ENCODE data around the gene VPS13D.

- TF ChIP-seq CTCF (IDR thresholded peaks at IDR 0.05) (no peak), POLR2AphosphoS5 (IDR thresholded peaks at IDR 0.05) (no peak), POLR2A (IDR thresholded peaks at IDR 0.05) (no peak)
Observed at GRCh38 chr1:12443151-12443550, 213.3 kb downstream of the VPS13D start.
